PC-9 (cell line): ENCODE results near the gene JMJD6. TPM values are rescaled to one million over a fixed set of nuclear protein-coding genes. Genes with fewer than 3 reads are reported as not detected.
A peak's percentile ranks its signal among the peaks of the same experiment; 100 is the strongest.
"Not testable (repeated sequence)": the region's sequence is repeated elsewhere in the genome, so short reads cannot be mapped to it uniquely, and the experiment has no call there.

Experiments used
- BruUV-seq: library from RNA; stranded (reverse); fragments of 400-500 nt; replicated peaks from 2 replicates; lab custom pipeline; 2021; lab: Mats Ljungman, UMichigan
- CTCF ChIA-PET: fragments of 300-600 bp; sonication (Branson Sonifier 250); formaldehyde crosslinking; loops from one replicate; lab custom pipeline; 2022; ENCODE audit warnings: antibody characterized with exemption; lab: Charles Lee
- POLR2A ChIA-PET: fragments of 300-600 bp; sonication (Branson Sonifier 250); formaldehyde crosslinking; loops from one replicate; lab custom pipeline; 2022; ENCODE audit warnings: antibody characterized with exemption; ENCODE audit not compliant: unreplicated experiment; lab: Charles Lee
- DNase-seq, 2 experiments: peaks; one replicate each; pipeline versions ENCODE4 v3.0.0 to v3.0.0-alpha.2; 2015 to 2022; ENCODE audit warnings: mixed read lengths in 1 of 2
- H2AFZ ChIP-seq: fragments of 200-600 bp; sonication (generic); 2 replicates; pipeline ENCODE4 v1.8.1; 2017; ENCODE audit warnings: antibody characterized with exemption
- H3F3A ChIP-seq: fragments of 200-600 bp; sonication (generic); 2 replicates; pipeline ENCODE4 v1.8.1; 2017; ENCODE audit warnings: antibody characterized with exemption, mild to moderate bottlenecking, low read depth; ENCODE audit not compliant: insufficient read depth
- H3K27ac ChIP-seq: fragments of 200-600 bp; sonication (generic); 2 replicates; pipeline ENCODE4 v1.6.1; 2016; ENCODE audit warnings: mixed run types
- H3K27me3 ChIP-seq: fragments of 200-600 bp; sonication (generic); 2 replicates; pipeline ENCODE4 v1.6.1; 2016; ENCODE audit warnings: low read depth, mixed run types; ENCODE audit not compliant: insufficient read depth
- H3K36me3 ChIP-seq: fragments of 200-600 bp; sonication (generic); 2 replicates; pipeline ENCODE4 v1.6.1; 2016; ENCODE audit warnings: low read depth, mixed run types
- H3K4me1 ChIP-seq: fragments of 200-600 bp; sonication (generic); replicated peaks from 2 replicates; pipeline ENCODE4 v1.6.1; 2016; ENCODE audit warnings: mixed run types; ENCODE audit not compliant: insufficient read depth
- H3K4me2 ChIP-seq: fragments of 200-600 bp; sonication (generic); 2 replicates; pipeline ENCODE4 v1.6.1; 2017; ENCODE audit warnings: mixed run types
- H3K4me3 ChIP-seq: fragments of 200-600 bp; sonication (generic); 2 replicates; pipeline ENCODE4 v1.6.1; 2016; ENCODE audit warnings: mixed run types
- H3K79me2 ChIP-seq: fragments of 200-600 bp; sonication (generic); 2 replicates; pipeline ENCODE4 v1.6.1; 2017; ENCODE audit warnings: low read depth, mixed run types
- H3K9me2 ChIP-seq: fragments of 200-600 bp; sonication (generic); 2 replicates; pipeline ENCODE4 v1.8.1; 2017; ENCODE audit warnings: mild to moderate bottlenecking; ENCODE audit not compliant: insufficient read depth
- H3K9me3 ChIP-seq: fragments of 200-600 bp; sonication (generic); 2 replicates; pipeline ENCODE4 v1.8.1; 2016; ENCODE audit warnings: low read depth; ENCODE audit not compliant: insufficient read depth
- H4K20me1 ChIP-seq: fragments of 200-600 bp; sonication (generic); 2 replicates; pipeline ENCODE4 v1.8.1; 2017; ENCODE audit not compliant: insufficient read depth
- EZH2 ChIP-seq: fragments of 200-600 bp; sonication (generic); IDR thresholded peaks from 2 replicates; pipeline ENCODE4 v1.8.0; 2017; ENCODE audit warnings: antibody characterized with exemption, low read depth
- intact Hi-C: fragments of 100-400 bp; cut with micrococcal nuclease; formaldehyde crosslinking; loops from one replicate; pipeline ENCODE4 v1.10.0; 2022; ENCODE audit not compliant: unreplicated experiment
- total RNA-seq: library from RNA; stranded (reverse); gene quantifications from 2 replicates; pipeline ENCODE4 v1.2.3, GENCODE V29; 2021
- TF ChIP-seq, protein P1 (sequence below): fragments of 200-600 bp; sonication (generic); conservative IDR thresholded peaks from 2 replicates; pipeline ENCODE4 v1.6.1; 2017; ENCODE audit warnings: mixed run types, antibody characterized with exemption, mild to moderate bottlenecking, moderate library complexity

Gene JMJD6
- total RNA-seq, 1 experiment from 2014 or later, result 25.2 TPM

DNA sequence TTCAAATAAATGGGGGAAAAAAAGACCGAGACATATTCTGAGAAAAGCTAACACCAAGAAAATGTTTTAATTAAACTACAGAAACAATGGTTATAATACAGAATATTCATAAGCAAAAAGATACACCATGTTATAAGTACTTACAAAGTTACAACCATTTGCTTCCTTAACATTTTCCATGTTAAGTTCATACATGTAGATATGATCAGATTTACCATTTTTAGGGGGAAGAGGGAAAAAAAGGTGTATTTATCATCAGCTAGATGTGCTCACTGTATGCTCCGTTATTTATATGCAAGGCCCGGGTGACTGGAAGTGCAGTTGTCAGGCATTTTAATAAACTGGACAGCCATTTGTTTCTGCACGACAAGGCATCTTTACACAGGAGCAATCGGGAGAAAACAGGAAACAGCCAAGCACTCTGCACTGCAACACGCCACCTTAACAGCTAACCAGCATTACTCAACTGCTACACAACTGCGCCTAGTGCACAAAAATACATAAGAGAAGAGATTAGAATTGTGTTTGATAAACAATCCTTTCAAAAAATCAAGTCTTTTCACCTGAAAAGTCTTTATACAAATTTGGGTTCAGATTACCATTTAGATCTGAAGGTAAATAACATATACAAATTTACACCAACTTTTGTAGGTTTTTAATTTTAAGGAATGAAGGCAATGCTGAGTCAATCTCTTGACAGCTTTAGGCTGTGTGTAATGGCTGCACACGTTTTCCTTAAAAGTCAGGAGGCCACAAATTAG is 7.9 kb upstream of the JMJD6 start:
- Histone ChIP-seq H3K27ac (peak overlapping the region; percentile 90), H3K36me3 (peaks cover 36% of the 10 kb centered on the region)
- POLR2A ChIA-PET, result interaction anchor here (0.6 kb wide), 1 partner anchor 858 kb away, joined by 5 read pairs; no protein-coding TSS in a partner anchor

DNA sequence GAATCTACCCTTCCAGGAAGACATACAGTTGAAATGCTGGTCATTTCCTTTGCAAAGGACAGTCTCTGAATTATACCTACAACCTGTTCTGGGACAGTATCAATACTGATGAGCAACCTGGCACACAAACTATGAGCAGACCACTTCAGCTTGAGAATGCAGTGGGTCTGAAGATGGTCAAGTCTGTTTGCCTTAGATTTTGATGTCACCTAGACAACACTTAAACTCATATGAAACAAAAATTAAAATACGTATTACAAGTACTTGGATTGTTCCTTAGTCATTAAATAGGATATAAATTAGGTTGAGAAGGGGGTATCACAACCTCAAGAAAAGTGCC is 7.2 kb upstream of the JMJD6 start:
- no peaks in the 10 kb centered on the region for H3K9me2 ChIP-seq
- peaks cover 20% of the 10 kb centered on the region for H3K4me1 ChIP-seq
- peaks cover 36% of the 10 kb centered on the region for H3K36me3 ChIP-seq
- peak overlapping the region; percentile 92; the same call in 1 of the 2 replicates for H3K4me3 ChIP-seq
- H3K79me2 ChIP-seq, result peaks cover 84% of the 10 kb centered on the region
- peaks cover 38% of the 10 kb centered on the region for H4K20me1 ChIP-seq
- peak overlapping the region; percentile 43 for H3K27ac ChIP-seq
- H2AFZ ChIP-seq, result no peak overlapping the region
- H3K27me3 ChIP-seq, result no peaks in the 10 kb centered on the region
- intact Hi-C loops, result loop anchor here (10.0 kb wide), 1 partner anchor 1581 kb away; no protein-coding TSS in a partner anchor
- POLR2A ChIA-PET, result interaction anchor here (0.6 kb wide), 1 partner anchor 858 kb away, joined by 5 read pairs; no protein-coding TSS in a partner anchor
- CTCF ChIA-PET, result no interaction called here
- no peak for DNase-seq
- TF ChIP-seq, protein P1, sequence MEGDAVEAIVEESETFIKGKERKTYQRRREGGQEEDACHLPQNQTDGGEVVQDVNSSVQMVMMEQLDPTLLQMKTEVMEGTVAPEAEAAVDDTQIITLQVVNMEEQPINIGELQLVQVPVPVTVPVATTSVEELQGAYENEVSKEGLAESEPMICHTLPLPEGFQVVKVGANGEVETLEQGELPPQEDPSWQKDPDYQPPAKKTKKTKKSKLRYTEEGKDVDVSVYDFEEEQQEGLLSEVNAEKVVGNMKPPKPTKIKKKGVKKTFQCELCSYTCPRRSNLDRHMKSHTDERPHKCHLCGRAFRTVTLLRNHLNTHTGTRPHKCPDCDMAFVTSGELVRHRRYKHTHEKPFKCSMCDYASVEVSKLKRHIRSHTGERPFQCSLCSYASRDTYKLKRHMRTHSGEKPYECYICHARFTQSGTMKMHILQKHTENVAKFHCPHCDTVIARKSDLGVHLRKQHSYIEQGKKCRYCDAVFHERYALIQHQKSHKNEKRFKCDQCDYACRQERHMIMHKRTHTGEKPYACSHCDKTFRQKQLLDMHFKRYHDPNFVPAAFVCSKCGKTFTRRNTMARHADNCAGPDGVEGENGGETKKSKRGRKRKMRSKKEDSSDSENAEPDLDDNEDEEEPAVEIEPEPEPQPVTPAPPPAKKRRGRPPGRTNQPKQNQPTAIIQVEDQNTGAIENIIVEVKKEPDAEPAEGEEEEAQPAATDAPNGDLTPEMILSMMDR, result no peak
- no peak for TF ChIP-seq EZH2
- no TSS peak for BruUV-seq
- peaks cover 62% of the 10 kb centered on the region for H3F3A ChIP-seq
- H3K4me2 ChIP-seq, result peak overlapping the region; percentile 95
- no peaks in the 10 kb centered on the region for H3K9me3 ChIP-seq

More for the DNA sequence above, 7.9 kb upstream of the JMJD6 start:
- H3K4me3 ChIP-seq, result peak overlapping the region; percentile 92
- no peaks in the 10 kb centered on the region for H3K9me2 ChIP-seq
- no peak overlapping the region for H2AFZ ChIP-seq
- intact Hi-C loops, result loop anchor here (10.0 kb wide), 1 partner anchor 1581 kb away; no protein-coding TSS in a partner anchor
- peaks cover 84% of the 10 kb centered on the region for H3K79me2 ChIP-seq
- peak overlapping the region; percentile 95 for H3K4me2 ChIP-seq
- peaks cover 60% of the 10 kb centered on the region for H3F3A ChIP-seq
- DNase-seq, result no peak
- no peak for TF ChIP-seq EZH2
- TF ChIP-seq, protein P1, result no peak
- CTCF ChIA-PET, result no interaction called here
- no peaks in the 10 kb centered on the region for H3K9me3 ChIP-seq
- BruUV-seq, result no TSS peak
- H3K27me3 ChIP-seq, result no peaks in the 10 kb centered on the region
- H3K4me1 ChIP-seq, result peaks cover 27% of the 10 kb centered on the region
- H4K20me1 ChIP-seq, result peaks cover 38% of the 10 kb centered on the region

DNA sequence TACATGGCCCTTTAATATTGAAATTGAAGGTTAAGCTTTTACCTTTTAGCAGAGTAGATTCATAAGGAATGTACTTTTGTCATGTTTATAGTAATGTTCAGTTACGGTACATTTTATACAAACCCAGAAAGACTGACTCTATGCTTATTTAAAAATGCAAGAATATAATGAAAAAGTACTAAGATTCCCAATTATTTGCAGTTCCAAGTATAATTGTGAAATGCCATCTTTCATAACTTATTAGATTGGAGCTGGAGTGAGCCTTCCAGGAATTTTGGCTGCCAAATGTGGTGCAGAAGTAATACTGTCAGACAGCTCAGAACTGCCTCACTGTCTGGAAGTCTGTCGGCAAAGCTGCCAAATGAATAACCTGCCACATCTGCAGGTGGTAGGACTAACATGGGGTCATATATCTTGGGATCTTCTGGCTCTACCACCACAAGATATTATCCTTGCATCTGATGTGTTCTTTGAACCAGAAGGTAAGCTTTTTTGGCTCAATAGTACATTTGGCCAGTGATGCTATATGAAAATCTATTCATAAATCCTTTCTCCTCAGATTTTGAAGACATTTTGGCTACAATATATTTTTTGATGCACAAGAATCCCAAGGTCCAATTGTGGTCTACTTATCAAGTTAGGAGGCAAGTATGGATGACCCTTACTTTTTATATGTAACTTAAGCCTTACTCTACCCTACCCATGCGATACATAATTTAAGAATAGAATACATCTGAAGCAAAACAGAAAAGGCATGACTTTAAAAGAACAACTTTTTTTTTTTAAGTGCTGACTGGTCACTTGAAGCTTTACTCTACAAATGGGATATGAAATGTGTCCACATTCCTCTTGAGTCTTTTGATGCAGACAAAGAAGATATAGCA is 6.6 kb upstream of the JMJD6 start:
- Histone ChIP-seq H2AFZ (no peak overlapping the region), H3K9me3 (no peaks in the 10 kb centered on the region), H3K4me2 (peak overlapping the region; percentile 95), H3K27ac (0 out of 2 replicates have a peak overlapping the region, but pooled peaks have one; percentile 43), H3K4me1 (peaks cover 19% of the 10 kb centered on the region), H4K20me1 (peaks cover 39% of the 10 kb centered on the region), H3K79me2 (peaks cover 84% of the 10 kb centered on the region), H3F3A (peaks cover 59% of the 10 kb centered on the region), H3K36me3 (peaks cover 36% of the 10 kb centered on the region), H3K27me3 (no peaks in the 10 kb centered on the region), H3K9me2 (no peaks in the 10 kb centered on the region), H3K4me3 (no peak overlapping the region; the same call in 1 of the 2 replicates)
- ChIA-PET POLR2A (interaction anchor here (0.6 to 0.7 kb wide), 2 partner anchors 147 to 677 kb away, joined by 6 to 8 read pairs; no protein-coding TSS in a partner anchor), CTCF (no interaction called here)
- DNase-seq, result no peak
- intact Hi-C loops, result loop anchor here (10.0 kb wide), 1 partner anchor 1582 kb away; no protein-coding TSS in a partner anchor
- BruUV-seq, result no TSS peak
- TF ChIP-seq EZH2, result no peak
- TF ChIP-seq, protein P1, result no peak

DNA sequence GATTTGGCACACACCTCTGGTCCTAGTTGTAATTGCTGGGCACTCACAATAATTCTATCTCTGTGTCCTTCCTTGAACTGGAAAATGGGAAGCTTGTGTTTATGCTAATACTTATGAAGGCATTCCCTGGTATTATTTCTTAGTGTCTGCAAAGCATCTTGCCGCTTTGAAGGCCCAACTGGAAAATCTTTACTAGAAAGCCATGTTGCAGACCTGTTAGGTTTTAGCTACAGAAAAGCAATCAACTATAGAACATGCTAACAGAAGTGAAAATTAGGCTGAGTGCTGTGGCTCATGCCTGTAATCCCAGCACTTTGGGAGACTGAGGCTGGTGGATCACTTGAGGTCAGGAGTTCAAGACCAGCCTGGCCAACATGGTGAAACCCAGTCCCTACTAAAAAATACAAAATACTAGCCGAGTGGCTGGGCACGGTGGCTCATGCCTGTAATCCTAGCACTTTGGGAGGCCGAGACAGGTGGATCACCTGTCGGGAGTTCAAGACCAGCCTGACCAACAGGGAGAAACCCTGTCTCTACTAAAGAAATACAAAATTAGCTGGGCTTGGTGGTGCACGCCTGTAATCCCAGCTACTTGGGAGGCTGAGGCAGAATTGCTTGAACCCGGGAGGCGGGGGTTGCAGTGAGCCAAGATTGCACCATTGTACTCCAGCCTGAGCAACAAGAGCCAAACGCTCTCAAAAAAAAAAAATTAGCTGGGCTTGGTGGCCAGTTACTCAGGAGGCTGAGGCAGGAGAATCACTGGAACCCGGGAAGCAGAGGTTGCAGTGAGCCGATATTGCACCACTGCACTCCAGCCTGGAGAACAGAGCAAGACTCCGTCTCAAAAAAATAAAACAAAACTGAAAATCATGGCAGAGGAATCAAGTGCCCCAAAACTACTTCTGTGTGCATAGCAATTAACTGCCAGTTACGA is 5.7 kb upstream of the JMJD6 start:
- Histone ChIP-seq H3K79me2 (peaks cover 93% of the 10 kb centered on the region), H3K27ac (peak overlapping the region; percentile 26; the same call in 1 of the 2 replicates), H3K4me1 (peaks cover 27% of the 10 kb centered on the region), H4K20me1 (peaks cover 46% of the 10 kb centered on the region), H3F3A (peaks cover 58% of the 10 kb centered on the region), H3K36me3 (peaks cover 36% of the 10 kb centered on the region)
- H3K4me2 ChIP-seq, DNase-seq, H3K9me3 ChIP-seq, BruUV-seq, H3K9me2 ChIP-seq, H3K27me3 ChIP-seq, CTCF ChIA-PET, H3K4me3 ChIP-seq, H2AFZ ChIP-seq: not testable (repeated sequence)
- intact Hi-C loops, result loop anchor here (10.0 kb wide), 1 partner anchor 1583 kb away; no protein-coding TSS in a partner anchor
- POLR2A ChIA-PET, result interaction anchor here (0.6 to 0.7 kb wide), 3 partner anchors 11 to 678 kb away, joined by 3 to 8 read pairs (median 6); no protein-coding TSS in a partner anchor
